ENCODE data around the gene NAALADL2. TPM values are rescaled to one million over a fixed set of nuclear protein-coding genes. Genes with fewer than 3 reads are reported as not detected.

NAALADL2 gene
- total RNA-seq, 4 donors from 2014 or later: 10.3 to 16.7 (median 10.9) TPM

GRCh38 chr3:174854987-174855386 lies 4.1 kb upstream of the NAALADL2 start:
- peaks cover 0 to 5% (median 0%) of the 10 kb centered on the region in 4 donors for H3K9me3 ChIP-seq
- no peaks in the 10 kb centered on the region for H3K4me1 ChIP-seq
- H3K27ac ChIP-seq: no peak overlapping the region
- H3K4me3 ChIP-seq: no peak overlapping the region
- DNase-seq (ENCODE audit: low spot score in 2 of 2): no peak
- H3K36me3 ChIP-seq: no peaks in the 10 kb centered on the region
- 92% methylated on average over 7 of the region's 7 CpGs for WGBS, 2 donors
- no peaks in the 10 kb centered on the region for H3K27me3 ChIP-seq
- TF ChIP-seq POLR2A (IDR thresholded peaks at IDR 0.05) (no peak), CTCF (IDR thresholded peaks at IDR 0.05) (no peak), EP300 (IDR thresholded peaks at IDR 0.05) (no peak)

GRCh38 chr3:174857301-174857700 lies 1.8 kb upstream of the NAALADL2 start:
- Histone ChIP-seq H3K9me3 (no peaks in the 10 kb centered on the region), H3K27me3 (no peaks in the 10 kb centered on the region), H3K4me3 (no peak overlapping the region), H3K36me3 (no peaks in the 10 kb centered on the region), H3K27ac (no peak overlapping the region), H3K4me1 (no peaks in the 10 kb centered on the region)
- TF ChIP-seq EP300 (IDR thresholded peaks at IDR 0.05) (no peak), POLR2A (IDR thresholded peaks at IDR 0.05) (no peak), CTCF (IDR thresholded peaks at IDR 0.05) (no peak)
- WGBS, 2 donors: 35 to 36% methylated on average over 3 of the region's 3 CpGs
- no peak for DNase-seq (ENCODE audit: low spot score in 2 of 2)

GRCh38 chr3:174858353-174858752 lies 781 bp upstream of the NAALADL2 start:
- H3K4me1 ChIP-seq: no peaks in the 10 kb centered on the region
- no peaks in the 10 kb centered on the region for H3K9me3 ChIP-seq
- 81 to 87% methylated on average over 1 of the region's 1 CpG for WGBS, 2 donors
- no peak overlapping the region for H3K4me3 ChIP-seq
- H3K36me3 ChIP-seq: no peaks in the 10 kb centered on the region
- DNase-seq (ENCODE audit: low spot score in 2 of 2): no peak
- H3K27me3 ChIP-seq: no peaks in the 10 kb centered on the region
- TF ChIP-seq EP300 (IDR thresholded peaks at IDR 0.05) (no peak), POLR2A (IDR thresholded peaks at IDR 0.05) (no peak), CTCF (IDR thresholded peaks at IDR 0.05) (no peak)
- no peak overlapping the region for H3K27ac ChIP-seq

- WGBS, 2 donors: 86 to 95% methylated on average over 3 of the region's 3 CpGs
Observed at GRCh38 chr3:174859756-174860155, 622 bp downstream of the NAALADL2 start.

GRCh38 chr3:174862101-174862500 lies 3.0 kb downstream of the NAALADL2 start:
- Histone ChIP-seq H3K27ac (no peak overlapping the region), H3K36me3 (no peaks in the 10 kb centered on the region), H3K4me3 (no peak overlapping the region), H3K4me1 (no peaks in the 10 kb centered on the region), H3K27me3 (no peaks in the 10 kb centered on the region), H3K9me3 (no peaks in the 10 kb centered on the region)
- TF ChIP-seq POLR2A (IDR thresholded peaks at IDR 0.05): no peak
- TF ChIP-seq CTCF (IDR thresholded peaks at IDR 0.05): no peak
- no peak for TF ChIP-seq EP300 (IDR thresholded peaks at IDR 0.05)
- WGBS, 2 donors: 76 to 87% methylated on average over 3 of the region's 3 CpGs
- DNase-seq (ENCODE audit: low spot score in 2 of 2): no peak

More at GRCh38 chr3:174859756-174860155, 622 bp downstream of the NAALADL2 start:
- Histone ChIP-seq H3K27me3 (no peaks in the 10 kb centered on the region), H3K4me3 (no peak overlapping the region), H3K4me1 (no peaks in the 10 kb centered on the region), H3K27ac (no peak overlapping the region), H3K9me3 (no peaks in the 10 kb centered on the region), H3K36me3 (no peaks in the 10 kb centered on the region)
- TF ChIP-seq EP300 (IDR thresholded peaks at IDR 0.05) (no peak), POLR2A (IDR thresholded peaks at IDR 0.05) (no peak), CTCF (IDR thresholded peaks at IDR 0.05) (no peak)
- no peak for DNase-seq (ENCODE audit: low spot score in 2 of 2)
